K562 treated with DMSO at 1 percent for 48 hours (cell line): ENCODE measurements around the gene SLC25A29. TPM values are rescaled to one million over a fixed set of nuclear protein-coding genes. Genes with fewer than 3 reads are reported as not detected.

Source experiments
- total RNA-seq: library from RNA; unstranded; fragments of 300-600 nt; gene quantifications from 2 replicates; pipeline ENCODE4 v1.2.3, GENCODE V29; 2022; ENCODE audit warnings: low replicate concordance; ENCODE audit errors: extremely low read depth

The SLC25A29 gene
- not detected in 2 replicates for total RNA-seq

GRCh38 chr14:100306101-100306997 lies at the start of gene SLC25A29:
Gene SLC25A29 (minus strand): TSS chr14:100306444. CDS start chr14:100306232, 212 bp downstream.

GRCh38 chr14:100323121-100323941 lies 17.1 kb upstream of the SLC25A29 start, which contains the start of gene SLC25A47:
Gene SLC25A47 (plus strand): TSS chr14:100323339. CDS start chr14:100323415, 76 bp downstream.

Other genes starting within 250 kb of the SLC25A29 start
- not detected in 2 replicates for gene EVL, start 241.0 kb downstream of the SLC25A29 start, total RNA-seq
- gene DEGS2, start 146.8 kb downstream of the SLC25A29 start, total RNA-seq = not detected in 2 replicates
- gene YY1, start 67.3 kb downstream of the SLC25A29 start, total RNA-seq = not detected in 2 replicates
- not detected in 2 replicates for gene SLC25A47, start 16.9 kb upstream of the SLC25A29 start, total RNA-seq
- not detected in 2 replicates for gene WDR25, start 70.0 kb upstream of the SLC25A29 start, total RNA-seq